K562 (cell line): Measurements from ENCODE around the gene NR3C1.

ENCODE experiments used
- CBX2 ChIP-seq: fragments of 200-600 bp; sonication (generic); IDR thresholded peaks from one replicate; pipeline ENCODE4 v1.6.1; 2012; ENCODE audit warnings: mild to moderate bottlenecking, low read length, inconsistent platforms; ENCODE audit not compliant: insufficient read depth, poor library complexity, severe bottlenecking
- HIVEP1 ChIP-seq: fragments of 250-450 bp; sonication (Bioruptor Pico); IDR thresholded peaks from 2 replicates; pipeline ENCODE4 v1.4.0; 2020; ENCODE audit warnings: mild to moderate bottlenecking
- SMARCC2 ChIP-seq: fragments of 450-650 bp; IDR thresholded peaks from 2 replicates; pipeline ENCODE4 v1.6.1; 2017; ENCODE audit warnings: antibody characterized with exemption, moderate library complexity, mild to moderate bottlenecking, low read depth
- TARDBP ChIP-seq: fragments of 450-650 bp; IDR thresholded peaks from 2 replicates; pipeline ENCODE4 v1.6.1; 2016

GRCh38 chr5:143313298-143313852, 90.1 kb downstream of the NR3C1 start:
- TF ChIP-seq TARDBP (no peak), SMARCC2 (no peak), HIVEP1 (CRISPR knock-in tag) (no peak), CBX2 (no peak)
